LNCaP clone FGC (cell line): Measurements from ENCODE around the gene TRNP1.
"Not testable (repeated sequence)": the region's sequence is repeated elsewhere in the genome, so short reads cannot be mapped to it uniquely, and the experiment has no call there.

Experiments
- DNase-seq: peaks from one replicate; pipeline ENCODE4 v3.0.0-alpha.2; 2011; ENCODE audit warnings: low read depth
- H3K4me3 ChIP-seq: 2 replicates; pipeline ENCODE4 v1.5.1; 2011; ENCODE audit warnings: mild to moderate bottlenecking, low read depth, low read length, control low read depth
- CTCF ChIP-seq: IDR thresholded peaks from 2 replicates; pipeline ENCODE4 v1.5.1; 2012; ENCODE audit warnings: mild to moderate bottlenecking; ENCODE audit not compliant: control insufficient read depth, insufficient read depth; ENCODE audit errors: extremely low read depth

The TRNP1 gene

GRCh38 chr1:26984291-26984690, 9.2 kb upstream of the TRNP1 start:
- H3K4me3 ChIP-seq = no peak overlapping the region
- TF ChIP-seq CTCF = no peak
- DNase-seq = no peak

DNA sequence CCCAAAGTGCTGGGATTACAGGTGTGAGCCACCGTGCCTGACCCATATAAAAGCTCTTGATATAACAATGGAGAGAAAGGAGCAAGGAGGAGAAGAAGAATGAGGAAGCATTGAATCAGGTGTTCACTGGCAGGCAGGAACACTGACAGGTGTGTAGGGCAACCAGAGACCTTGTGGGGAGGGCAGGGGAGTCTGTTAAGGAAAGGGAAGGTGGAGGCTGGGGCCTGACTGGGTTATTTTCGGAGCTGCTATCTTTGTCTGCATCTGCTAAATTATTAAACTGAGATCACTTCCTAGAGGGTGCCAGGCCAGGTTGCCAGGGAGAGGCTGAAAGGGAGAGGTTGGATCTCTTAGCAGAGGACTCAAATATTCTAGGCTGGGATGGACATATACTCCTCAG, 6.8 kb upstream of the TRNP1 start:
- TF ChIP-seq CTCF = no peak
- DNase-seq = no peak
- no peak overlapping the region for H3K4me3 ChIP-seq

- not testable (repeated sequence) for DNase-seq, H3K4me3 ChIP-seq
These were observed 3.9 kb upstream of the TRNP1 start for GRCh38 chr1:26989403-26990109.

DNA sequence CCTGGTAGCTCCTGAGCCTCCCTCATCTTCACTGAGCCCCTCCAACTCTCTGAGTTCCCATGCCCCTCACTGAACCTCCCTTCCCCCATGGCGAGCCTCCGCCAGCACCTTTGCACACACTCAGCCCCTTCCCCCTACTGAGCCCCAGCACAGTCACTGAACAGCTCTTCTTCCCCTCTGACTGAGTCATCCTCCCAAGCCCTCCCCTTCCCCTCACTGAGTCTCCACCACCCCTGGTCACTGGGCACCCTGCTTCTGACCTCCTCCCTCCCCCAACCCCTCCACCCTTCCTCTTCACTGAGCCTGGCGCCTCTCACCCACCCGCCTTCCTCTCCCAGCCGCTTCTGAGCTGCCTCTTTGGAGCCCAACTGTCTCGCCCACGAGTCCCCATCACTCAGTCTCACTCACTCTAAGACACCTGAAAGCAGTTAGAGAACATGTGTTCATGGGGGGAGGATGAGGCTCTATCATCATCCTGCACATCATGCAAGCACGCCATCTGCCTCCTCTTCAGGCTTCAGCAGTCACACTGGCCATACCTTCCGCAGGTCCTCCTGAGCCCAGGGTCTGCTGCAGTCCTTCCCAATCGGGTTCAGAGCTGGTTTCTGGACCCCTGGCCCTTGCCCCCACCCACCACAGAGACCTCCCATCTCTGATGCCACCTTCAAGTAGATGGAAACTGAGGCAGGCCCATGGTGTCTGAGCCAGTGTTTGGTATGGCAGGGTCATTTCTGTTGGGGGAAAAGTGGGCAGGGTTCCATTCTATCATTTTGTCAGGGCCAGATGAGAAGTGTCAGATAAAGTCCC, 2.0 kb upstream of the TRNP1 start:
- no peak for TF ChIP-seq CTCF
- no peak for DNase-seq
- H3K4me3 ChIP-seq = no peak overlapping the region

DNA sequence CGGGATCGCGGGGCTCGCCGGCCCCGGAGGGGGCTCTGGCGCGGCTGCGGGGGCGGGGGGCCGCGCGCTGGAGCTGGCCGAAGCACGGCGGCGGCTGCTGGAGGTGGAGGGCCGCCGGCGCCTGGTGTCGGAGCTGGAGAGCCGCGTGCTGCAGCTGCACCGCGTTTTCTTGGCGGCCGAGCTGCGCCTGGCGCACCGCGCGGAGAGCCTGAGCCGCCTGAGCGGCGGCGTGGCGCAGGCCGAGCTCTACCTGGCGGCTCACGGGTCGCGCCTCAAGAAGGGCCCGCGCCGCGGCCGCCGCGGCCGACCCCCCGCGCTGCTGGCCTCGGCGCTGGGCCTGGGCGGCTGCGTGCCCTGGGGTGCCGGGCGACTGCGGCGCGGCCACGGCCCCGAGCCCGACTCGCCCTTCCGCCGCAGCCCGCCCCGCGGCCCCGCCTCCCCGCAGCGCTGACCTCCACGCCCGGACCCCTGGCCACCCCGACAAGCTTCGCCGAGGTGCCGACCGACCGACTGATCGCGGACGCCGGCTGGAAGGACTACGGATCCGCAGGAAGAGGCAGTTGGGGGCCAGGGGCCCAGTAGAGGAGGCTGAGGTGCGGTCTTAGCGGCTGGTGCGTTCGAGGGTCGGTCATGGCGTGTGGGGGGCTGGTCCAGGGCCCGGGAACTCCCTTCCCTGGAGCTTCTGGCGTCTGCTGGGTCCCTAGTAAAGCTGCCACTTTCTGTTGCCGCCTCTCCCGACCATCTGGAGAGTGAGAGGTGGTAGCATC, 711 bp downstream of the TRNP1 start:
- no peak for TF ChIP-seq CTCF
- no peak for DNase-seq
- peak overlapping the region; percentile 59 for H3K4me3 ChIP-seq

- no peak for DNase-seq
- H3K4me3 ChIP-seq = peak overlapping the region; percentile 59
- TF ChIP-seq CTCF = no peak
These were observed 1.5 kb downstream of the TRNP1 start for GRCh38 chr1:26994787-26995517.
